ENCODE data around the gene CHRM1.

- no peak for TF ChIP-seq POLR2A (IDR thresholded peaks at IDR 0.05)
- no peak for TF ChIP-seq CTCF (IDR thresholded peaks at IDR 0.05)
- no peak for TF ChIP-seq EP300 (IDR thresholded peaks at IDR 0.05)
Measured at GRCh38 chr11:62889126-62889483, 32.1 kb downstream of the CHRM1 start.

Measured in tibial nerve (tissue), 4 donors.